ENCODE measurements around the gene NTM. TPM values are rescaled to one million over a fixed set of nuclear protein-coding genes. Genes with fewer than 3 reads are reported as not detected.

Gene NTM
- polyA plus RNA-seq, 4 donors = 0.94 to 3.1 (median 1.4) TPM; not detected in 1

DNA sequence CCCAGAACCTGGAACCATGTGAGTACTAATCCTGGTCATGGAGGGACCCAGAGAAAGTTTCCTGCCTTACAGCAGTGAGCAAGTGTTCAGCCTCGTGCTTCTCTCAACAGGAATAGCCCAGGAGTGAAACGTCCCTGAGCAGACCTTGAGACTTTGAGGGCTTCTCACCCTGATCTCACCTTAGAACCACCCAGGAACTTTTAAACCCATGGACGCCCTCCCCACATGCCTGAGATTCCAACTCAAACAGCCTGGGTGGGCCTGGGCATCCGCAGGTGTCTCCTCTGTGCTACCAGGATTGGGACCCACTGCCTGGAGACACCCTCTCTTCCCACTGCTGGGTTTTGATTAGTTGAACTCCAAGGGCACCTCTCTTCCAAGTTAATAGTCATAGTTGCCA, 297.2 kb downstream of the NTM start:
- 74 to 82% (median 78%) methylated on average over 4 of the region's 4 CpGs for WGBS, 3 donors
- DNase-seq (no peak), FAIRE-seq (no peak)
- no peak overlapping the region for H3K27ac ChIP-seq (ENCODE audit: low read depth in 1 of 3, low read length in 2 of 3)
- H3K36me3 ChIP-seq (ENCODE audit: control insufficient read depth in 3 of 3, insufficient read depth in 2 of 3, low read depth in 1 of 3, low read length in 3 of 3) = no peaks in the 10 kb centered on the region
- no peaks in the 10 kb centered on the region for H3K4me1 ChIP-seq (ENCODE audit: control insufficient read depth in 3 of 3, insufficient read depth in 2 of 3, low read depth in 1 of 3, low read length in 2 of 3)
- H3K9me3 ChIP-seq (ENCODE audit: control insufficient read depth in 2 of 2, insufficient read depth in 1 of 2, low read depth in 1 of 2, low read length in 1 of 2) = no peaks in the 10 kb centered on the region
- H3K27me3 ChIP-seq (ENCODE audit: control insufficient read depth in 3 of 3, insufficient read depth in 3 of 3, low read length in 3 of 3) = no peaks in the 10 kb centered on the region
- no peak overlapping the region for H3K4me3 ChIP-seq (ENCODE audit: low read depth in 1 of 3, low read length in 3 of 3)

DNA sequence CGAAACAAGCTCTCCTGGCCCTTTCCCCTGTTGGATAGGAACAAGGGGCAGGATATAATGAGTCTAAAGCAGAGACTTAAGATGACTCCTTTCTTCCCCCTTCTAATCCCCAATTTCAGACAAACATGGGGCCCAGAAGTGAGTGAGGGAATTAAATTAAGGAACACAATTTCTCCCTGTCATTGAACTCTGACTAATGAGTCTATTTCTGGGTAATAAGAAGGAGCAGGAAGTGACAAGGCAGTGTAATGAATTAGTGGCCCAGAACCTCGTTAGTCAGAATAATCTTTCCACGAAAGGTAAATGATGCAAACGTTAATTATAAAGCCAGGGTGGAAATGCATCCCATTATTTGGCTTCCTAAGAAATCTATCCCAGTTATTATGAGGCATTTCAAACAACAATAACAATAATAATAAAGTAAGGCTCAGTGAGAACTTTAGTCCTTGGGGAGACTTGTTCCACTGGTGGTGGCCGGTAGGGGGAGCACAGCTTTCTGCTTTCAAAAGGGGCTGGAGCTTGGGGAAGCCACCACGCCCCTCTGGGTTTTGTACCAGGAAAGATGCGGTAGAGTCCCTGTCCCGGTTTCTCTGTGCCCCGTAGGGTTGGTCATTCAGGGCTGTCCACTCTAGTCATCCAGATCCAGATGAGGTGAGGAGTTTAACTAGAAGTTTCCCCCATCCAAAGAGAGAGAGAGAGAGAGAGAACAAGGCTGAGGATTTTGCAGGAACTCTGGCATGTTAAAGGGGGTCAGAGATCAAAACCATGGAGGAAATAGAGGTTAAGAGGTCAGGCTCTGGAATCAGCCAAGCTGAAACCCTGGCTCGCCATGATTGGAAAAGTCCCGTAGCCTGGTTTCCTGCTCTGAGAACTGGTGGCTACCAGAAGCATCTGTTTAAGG, 298.3 kb downstream of the NTM start:
- 27 to 29% (median 28%) methylated on average over 11 of the region's 11 CpGs for WGBS, 3 donors

DNA sequence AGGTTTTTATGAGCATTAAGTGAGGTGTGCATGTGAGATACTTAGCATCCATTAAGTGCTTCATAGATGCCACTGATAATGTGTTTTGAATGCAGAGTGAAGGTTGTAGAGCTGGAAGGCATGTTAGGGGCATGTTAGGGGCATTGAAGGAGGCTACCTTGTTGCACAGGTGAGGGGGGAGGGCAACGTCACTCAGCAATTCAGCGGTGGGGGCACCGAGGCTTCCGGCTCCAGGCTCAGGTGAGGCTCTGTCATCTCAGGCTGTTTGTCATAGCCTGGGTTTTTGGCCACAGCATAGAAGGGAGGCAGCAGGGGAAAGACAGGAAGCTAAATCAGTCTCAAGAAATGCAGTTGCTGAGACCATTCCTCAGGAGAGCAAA, 299.0 kb downstream of the NTM start:
- no peaks in the 10 kb centered on the region for H3K4me1 ChIP-seq (ENCODE audit: control insufficient read depth in 3 of 3, insufficient read depth in 2 of 3, low read depth in 1 of 3, low read length in 2 of 3)
- DNase-seq = no peak
- no peak for FAIRE-seq
- H3K27ac ChIP-seq (ENCODE audit: low read depth in 1 of 3, low read length in 2 of 3) = no peak overlapping the region
- no peak overlapping the region for H3K4me3 ChIP-seq (ENCODE audit: low read depth in 1 of 3, low read length in 3 of 3)
- H3K36me3 ChIP-seq (ENCODE audit: control insufficient read depth in 3 of 3, insufficient read depth in 2 of 3, low read depth in 1 of 3, low read length in 3 of 3) = no peaks in the 10 kb centered on the region
- H3K9me3 ChIP-seq (ENCODE audit: control insufficient read depth in 2 of 2, insufficient read depth in 1 of 2, low read depth in 1 of 2, low read length in 1 of 2) = no peaks in the 10 kb centered on the region
- 76 to 83% (median 80%) methylated on average over 4 of the region's 4 CpGs for WGBS, 3 donors
- no peaks in the 10 kb centered on the region for H3K27me3 ChIP-seq (ENCODE audit: control insufficient read depth in 3 of 3, insufficient read depth in 3 of 3, low read length in 3 of 3)

More for the DNA sequence above, 298.3 kb downstream of the NTM start:
- H3K4me1 ChIP-seq (ENCODE audit: control insufficient read depth in 3 of 3, insufficient read depth in 2 of 3, low read depth in 1 of 3, low read length in 2 of 3) = no peaks in the 10 kb centered on the region
- FAIRE-seq (no peak), DNase-seq (peak; percentile 29 to 32)
- H3K27me3 ChIP-seq (ENCODE audit: control insufficient read depth in 3 of 3, insufficient read depth in 3 of 3, low read length in 3 of 3) = no peaks in the 10 kb centered on the region
- H3K27ac ChIP-seq (ENCODE audit: low read depth in 1 of 3, low read length in 2 of 3) = no peak overlapping the region
- no peak overlapping the region for H3K4me3 ChIP-seq (ENCODE audit: low read depth in 1 of 3, low read length in 3 of 3)
- H3K9me3 ChIP-seq (ENCODE audit: control insufficient read depth in 2 of 2, insufficient read depth in 1 of 2, low read depth in 1 of 2, low read length in 1 of 2) = no peaks in the 10 kb centered on the region
- no peaks in the 10 kb centered on the region for H3K36me3 ChIP-seq (ENCODE audit: control insufficient read depth in 3 of 3, insufficient read depth in 2 of 3, low read depth in 1 of 3, low read length in 3 of 3)

- FAIRE-seq = no peak
- H3K36me3 ChIP-seq (ENCODE audit: control insufficient read depth in 3 of 3, insufficient read depth in 2 of 3, low read depth in 1 of 3, low read length in 3 of 3) = no peaks in the 10 kb centered on the region
- H3K9me3 ChIP-seq (ENCODE audit: control insufficient read depth in 2 of 2, insufficient read depth in 1 of 2, low read depth in 1 of 2, low read length in 1 of 2) = no peaks in the 10 kb centered on the region
- DNase-seq = no peak
- H3K4me3 ChIP-seq (ENCODE audit: low read depth in 1 of 3, low read length in 3 of 3) = no peak overlapping the region
- no peaks in the 10 kb centered on the region for H3K27me3 ChIP-seq (ENCODE audit: control insufficient read depth in 3 of 3, insufficient read depth in 3 of 3, low read length in 3 of 3)
- 72 to 76% (median 75%) methylated on average over 3 of the region's 3 CpGs for WGBS, 3 donors
- no peak overlapping the region for H3K27ac ChIP-seq (ENCODE audit: low read depth in 1 of 3, low read length in 2 of 3)
- no peaks in the 10 kb centered on the region for H3K4me1 ChIP-seq (ENCODE audit: control insufficient read depth in 3 of 3, insufficient read depth in 2 of 3, low read depth in 1 of 3, low read length in 2 of 3)
Measured at GRCh38 chr11:131670876-131671275, 300.5 kb downstream of the NTM start.

GRCh38 chr11:131671320-131671719, 300.9 kb downstream of the NTM start:
- H3K9me3 ChIP-seq (ENCODE audit: control insufficient read depth in 2 of 2, insufficient read depth in 1 of 2, low read depth in 1 of 2, low read length in 1 of 2) = no peaks in the 10 kb centered on the region
- no peak for FAIRE-seq
- H3K36me3 ChIP-seq (ENCODE audit: control insufficient read depth in 3 of 3, insufficient read depth in 2 of 3, low read depth in 1 of 3, low read length in 3 of 3) = no peaks in the 10 kb centered on the region
- H3K27ac ChIP-seq (ENCODE audit: low read depth in 1 of 3, low read length in 2 of 3) = no peak overlapping the region
- H3K4me1 ChIP-seq (ENCODE audit: control insufficient read depth in 3 of 3, insufficient read depth in 2 of 3, low read depth in 1 of 3, low read length in 2 of 3) = no peaks in the 10 kb centered on the region
- WGBS, 3 donors = 78 to 94% (median 80%) methylated on average over 8 of the region's 8 CpGs
- H3K4me3 ChIP-seq (ENCODE audit: low read depth in 1 of 3, low read length in 3 of 3) = no peak overlapping the region
- no peaks in the 10 kb centered on the region for H3K27me3 ChIP-seq (ENCODE audit: control insufficient read depth in 3 of 3, insufficient read depth in 3 of 3, low read length in 3 of 3)
- no peak for DNase-seq

DNA sequence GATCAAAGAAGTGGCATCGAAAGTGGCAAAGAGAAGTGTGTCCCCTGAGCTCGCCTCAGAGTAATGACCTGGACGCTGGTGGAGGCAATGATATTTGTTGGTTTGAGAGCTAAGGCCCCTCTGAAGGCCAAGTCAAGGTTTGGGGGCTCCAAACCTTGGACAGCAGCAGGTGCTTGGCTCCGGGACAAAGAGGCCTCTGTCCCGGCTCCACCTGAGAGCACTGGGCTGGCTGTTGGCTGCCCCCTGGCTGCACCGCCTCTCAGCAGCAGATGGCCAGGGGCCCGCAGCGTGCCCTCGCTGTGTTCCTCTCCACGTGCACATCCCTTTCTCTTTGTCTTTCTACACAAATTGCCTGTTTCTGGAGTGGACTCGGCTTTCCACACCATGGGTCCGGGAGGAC, 301.3 kb downstream of the NTM start:
- FAIRE-seq (no peak), DNase-seq (no peak)
- no peaks in the 10 kb centered on the region for H3K4me1 ChIP-seq (ENCODE audit: control insufficient read depth in 3 of 3, insufficient read depth in 2 of 3, low read depth in 1 of 3, low read length in 2 of 3)
- 55 to 77% (median 66%) methylated on average over 12 of the region's 12 CpGs for WGBS, 3 donors
- no peaks in the 10 kb centered on the region for H3K27me3 ChIP-seq (ENCODE audit: control insufficient read depth in 3 of 3, insufficient read depth in 3 of 3, low read length in 3 of 3)
- no peak overlapping the region for H3K27ac ChIP-seq (ENCODE audit: low read depth in 1 of 3, low read length in 2 of 3)
- no peaks in the 10 kb centered on the region for H3K36me3 ChIP-seq (ENCODE audit: control insufficient read depth in 3 of 3, insufficient read depth in 2 of 3, low read depth in 1 of 3, low read length in 3 of 3)
- no peak overlapping the region for H3K4me3 ChIP-seq (ENCODE audit: low read depth in 1 of 3, low read length in 3 of 3)
- H3K9me3 ChIP-seq (ENCODE audit: control insufficient read depth in 2 of 2, insufficient read depth in 1 of 2, low read depth in 1 of 2, low read length in 1 of 2) = no peaks in the 10 kb centered on the region

DNA sequence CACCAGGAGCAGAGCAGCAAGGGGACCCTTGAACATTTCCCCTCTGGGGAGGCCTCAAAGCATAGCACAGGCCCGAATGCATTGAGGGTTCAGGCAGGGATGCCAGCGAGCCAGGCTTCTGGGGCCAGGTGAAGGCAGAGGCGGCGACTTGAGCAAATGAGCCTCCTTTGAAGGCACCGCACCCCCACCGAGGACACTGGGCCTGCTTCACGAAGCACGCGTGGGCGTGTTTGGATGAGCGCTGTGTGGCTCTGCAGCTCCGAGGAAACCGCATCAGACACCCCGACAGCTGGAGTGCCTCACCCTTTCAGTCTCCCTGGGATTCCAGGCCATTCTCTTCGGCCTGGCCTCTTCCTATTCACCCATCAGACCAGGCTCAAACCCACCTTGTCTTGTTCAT, 301.8 kb downstream of the NTM start:
- Histone ChIP-seq H3K4me3 (ENCODE audit: low read depth in 1 of 3, low read length in 3 of 3) (no peak overlapping the region), H3K36me3 (ENCODE audit: control insufficient read depth in 3 of 3, insufficient read depth in 2 of 3, low read depth in 1 of 3, low read length in 3 of 3) (no peaks in the 10 kb centered on the region), H3K27ac (ENCODE audit: low read depth in 1 of 3, low read length in 2 of 3) (no peak overlapping the region), H3K9me3 (ENCODE audit: control insufficient read depth in 2 of 2, insufficient read depth in 1 of 2, low read depth in 1 of 2, low read length in 1 of 2) (no peaks in the 10 kb centered on the region), H3K27me3 (ENCODE audit: control insufficient read depth in 3 of 3, insufficient read depth in 3 of 3, low read length in 3 of 3) (no peaks in the 10 kb centered on the region), H3K4me1 (ENCODE audit: control insufficient read depth in 3 of 3, insufficient read depth in 2 of 3, low read depth in 1 of 3, low read length in 2 of 3) (no peaks in the 10 kb centered on the region)
- WGBS, 3 donors = 75 to 82% (median 82%) methylated on average over 15 of the region's 15 CpGs
- no peak for DNase-seq
- FAIRE-seq = no peak

- H3K9me3 ChIP-seq (ENCODE audit: control insufficient read depth in 2 of 2, insufficient read depth in 1 of 2, low read depth in 1 of 2, low read length in 1 of 2) = no peaks in the 10 kb centered on the region
- no peaks in the 10 kb centered on the region for H3K4me1 ChIP-seq (ENCODE audit: control insufficient read depth in 3 of 3, insufficient read depth in 2 of 3, low read depth in 1 of 3, low read length in 2 of 3)
- no peaks in the 10 kb centered on the region for H3K27me3 ChIP-seq (ENCODE audit: control insufficient read depth in 3 of 3, insufficient read depth in 3 of 3, low read length in 3 of 3)
- no peak overlapping the region for H3K4me3 ChIP-seq (ENCODE audit: low read depth in 1 of 3, low read length in 3 of 3)
- DNase-seq = peak; percentile 55 to 74
- no peak overlapping the region for H3K27ac ChIP-seq (ENCODE audit: low read depth in 1 of 3, low read length in 2 of 3)
- 25 to 31% (median 28%) methylated on average over 16 of the region's 16 CpGs for WGBS, 3 donors
- H3K36me3 ChIP-seq (ENCODE audit: control insufficient read depth in 3 of 3, insufficient read depth in 2 of 3, low read depth in 1 of 3, low read length in 3 of 3) = no peaks in the 10 kb centered on the region
- FAIRE-seq = no peak
Measured at GRCh38 chr11:131674051-131674755, 303.8 kb downstream of the NTM start.

Data from small intestine (tissue), 7 donors.